ENCODE results near the gene DPP6. TPM values are rescaled to one million over a fixed set of nuclear protein-coding genes. Genes with fewer than 3 reads are reported as not detected.

Gene DPP6
- total RNA-seq, 4 donors from 2014 or later: 1.8 to 33.7 (median 6.4) TPM

DNA sequence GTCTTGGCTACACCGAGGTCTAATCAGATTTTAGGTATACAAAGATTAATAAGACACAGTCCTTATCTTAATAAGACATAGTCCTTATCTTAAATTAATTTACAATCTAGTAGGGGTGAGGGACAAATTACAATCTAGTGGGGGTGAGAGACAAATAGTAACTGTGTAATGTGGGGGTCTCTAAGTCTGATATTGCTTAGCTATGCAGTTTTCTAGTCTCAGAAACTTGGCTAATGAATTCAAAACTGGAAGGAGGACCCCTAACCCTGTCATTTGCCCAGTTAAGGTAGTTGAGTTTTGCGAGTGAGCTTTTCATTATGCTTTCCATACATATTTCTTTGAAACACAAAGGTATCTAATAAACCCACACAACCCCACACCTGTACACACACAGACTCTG lies 136.1 kb downstream of the DPP6 start:
- TF ChIP-seq EP300 (IDR thresholded peaks at IDR 0.05; ENCODE audit: low read depth) (no peak), POLR2A (IDR thresholded peaks at IDR 0.05) (no peak), POLR2AphosphoS5 (IDR thresholded peaks at IDR 0.05) (no peak)
- TF ChIP-seq, protein P1, sequence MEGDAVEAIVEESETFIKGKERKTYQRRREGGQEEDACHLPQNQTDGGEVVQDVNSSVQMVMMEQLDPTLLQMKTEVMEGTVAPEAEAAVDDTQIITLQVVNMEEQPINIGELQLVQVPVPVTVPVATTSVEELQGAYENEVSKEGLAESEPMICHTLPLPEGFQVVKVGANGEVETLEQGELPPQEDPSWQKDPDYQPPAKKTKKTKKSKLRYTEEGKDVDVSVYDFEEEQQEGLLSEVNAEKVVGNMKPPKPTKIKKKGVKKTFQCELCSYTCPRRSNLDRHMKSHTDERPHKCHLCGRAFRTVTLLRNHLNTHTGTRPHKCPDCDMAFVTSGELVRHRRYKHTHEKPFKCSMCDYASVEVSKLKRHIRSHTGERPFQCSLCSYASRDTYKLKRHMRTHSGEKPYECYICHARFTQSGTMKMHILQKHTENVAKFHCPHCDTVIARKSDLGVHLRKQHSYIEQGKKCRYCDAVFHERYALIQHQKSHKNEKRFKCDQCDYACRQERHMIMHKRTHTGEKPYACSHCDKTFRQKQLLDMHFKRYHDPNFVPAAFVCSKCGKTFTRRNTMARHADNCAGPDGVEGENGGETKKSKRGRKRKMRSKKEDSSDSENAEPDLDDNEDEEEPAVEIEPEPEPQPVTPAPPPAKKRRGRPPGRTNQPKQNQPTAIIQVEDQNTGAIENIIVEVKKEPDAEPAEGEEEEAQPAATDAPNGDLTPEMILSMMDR (IDR thresholded peaks at IDR 0.05): no peak
- H3K9me3 ChIP-seq: no peaks in the 10 kb centered on the region
- WGBS, 2 donors (ENCODE audit: low coverage in 1 of 2): 61 to 85% methylated on average over 2 of the region's 2 CpGs
- no peak overlapping the region for H3K4me3 ChIP-seq
- no peaks in the 10 kb centered on the region for H3K27me3 ChIP-seq
- DNase-seq: no peak
- no peaks in the 10 kb centered on the region for H3K4me1 ChIP-seq
- in situ Hi-C loops (cut with MboI; ENCODE audit: low pct_ligation_motif_present in 1 of 4, low pct_unique_long_range_greater_than_20kb in 1 of 4, low sequenced_read_pairs in 3 of 4): no loop called here
- intact Hi-C loops (cut with DNase I; ENCODE audit: low total_unique reads): no loop called here
- no peaks in the 10 kb centered on the region for H3K36me3 ChIP-seq
- H3K27ac ChIP-seq: no peak overlapping the region

DNA sequence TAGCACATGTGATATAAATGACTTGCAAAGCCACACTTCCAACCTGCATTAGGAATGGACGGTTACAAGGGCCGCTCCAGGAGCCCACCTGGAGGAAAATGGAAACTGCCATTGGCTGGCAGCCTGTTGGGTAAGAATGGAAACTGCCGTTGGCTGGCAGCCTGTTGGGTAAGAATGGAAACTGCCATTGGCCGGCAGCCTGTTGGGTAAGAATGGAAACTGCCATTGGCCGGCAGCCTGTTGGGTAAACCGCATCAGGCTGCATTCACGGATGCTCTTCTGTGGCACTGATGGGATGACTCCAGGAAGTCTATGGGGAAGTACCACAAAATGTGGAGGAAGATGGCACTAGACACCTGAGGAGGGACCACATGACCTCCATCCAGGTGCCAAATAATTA lies 143.1 kb downstream of the DPP6 start:
- 93 to 94% methylated on average over 5 to 7 of the region's 7 CpGs for WGBS, 2 donors (ENCODE audit: low coverage in 1 of 2)
- H3K4me1 ChIP-seq: no peaks in the 10 kb centered on the region
- H3K36me3 ChIP-seq: no peaks in the 10 kb centered on the region
- in situ Hi-C loops (cut with MboI; ENCODE audit: low pct_ligation_motif_present in 1 of 4, low pct_unique_long_range_greater_than_20kb in 1 of 4, low sequenced_read_pairs in 3 of 4) (no loop called here), intact Hi-C loops (cut with DNase I; ENCODE audit: low total_unique reads) (no loop called here)
- H3K27ac ChIP-seq: no peak overlapping the region
- H3K4me3 ChIP-seq: no peak overlapping the region
- no peak for DNase-seq
- H3K9me3 ChIP-seq: no peaks in the 10 kb centered on the region
- H3K27me3 ChIP-seq: no peaks in the 10 kb centered on the region
- TF ChIP-seq, protein P1 (IDR thresholded peaks at IDR 0.05): no peak
- TF ChIP-seq POLR2AphosphoS5 (IDR thresholded peaks at IDR 0.05): no peak
- TF ChIP-seq EP300 (IDR thresholded peaks at IDR 0.05; ENCODE audit: low read depth): no peak
- TF ChIP-seq POLR2A (IDR thresholded peaks at IDR 0.05): no peak

DNA sequence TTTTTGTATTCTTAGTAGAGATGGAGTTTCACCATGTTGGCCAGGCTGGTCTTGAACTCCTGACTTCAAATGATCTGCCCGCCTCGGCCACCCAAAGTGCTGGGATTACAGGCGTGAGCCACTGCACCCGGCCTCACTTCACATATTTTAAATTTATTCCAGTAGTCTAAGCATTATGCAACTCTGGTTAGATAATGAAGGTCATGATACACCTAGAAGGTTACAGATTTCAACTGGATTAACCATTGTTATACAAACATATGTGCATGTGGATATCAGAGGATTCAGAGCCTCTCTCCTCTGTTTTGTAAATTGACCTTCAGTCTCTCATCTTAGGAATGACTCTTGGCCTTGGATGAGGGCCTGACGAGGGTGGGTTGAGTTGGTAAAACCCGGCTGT lies 146.3 kb downstream of the DPP6 start:
- no peaks in the 10 kb centered on the region for H3K9me3 ChIP-seq
- H3K27ac ChIP-seq: no peak overlapping the region
- H3K4me3 ChIP-seq: no peak overlapping the region
- in situ Hi-C loops (cut with MboI; ENCODE audit: low pct_ligation_motif_present in 1 of 4, low pct_unique_long_range_greater_than_20kb in 1 of 4, low sequenced_read_pairs in 3 of 4) (no loop called here), intact Hi-C loops (cut with DNase I; ENCODE audit: low total_unique reads) (no loop called here)
- H3K4me1 ChIP-seq: no peaks in the 10 kb centered on the region
- no peak for TF ChIP-seq POLR2A (IDR thresholded peaks at IDR 0.05)
- TF ChIP-seq, protein P1 (IDR thresholded peaks at IDR 0.05): no peak
- 83% methylated on average over 6 of the region's 6 CpGs; no CpG with 5 or more reads in 1 of the 2 donors for WGBS, 2 donors (ENCODE audit: low coverage in 1 of 2)
- no peak for DNase-seq
- no peaks in the 10 kb centered on the region for H3K36me3 ChIP-seq
- H3K27me3 ChIP-seq: no peaks in the 10 kb centered on the region

DNA sequence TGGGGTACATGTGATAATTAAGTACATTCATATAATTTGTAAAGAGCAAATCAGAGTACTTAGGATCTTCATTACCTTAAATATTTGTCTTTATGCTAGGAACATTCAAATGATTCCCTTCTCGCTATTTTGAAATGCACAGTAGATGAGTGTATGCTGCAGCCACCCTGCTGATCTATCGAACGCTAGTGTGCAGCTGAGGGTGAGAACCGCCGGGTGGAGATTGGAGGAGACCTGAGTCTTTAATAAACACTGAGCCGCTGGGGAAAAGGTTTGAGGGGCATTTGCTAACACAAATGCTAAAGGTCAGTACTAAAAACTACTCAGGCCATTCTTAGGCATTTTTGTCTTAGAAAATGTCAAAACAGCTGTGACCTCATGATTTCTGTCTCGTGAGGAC lies 148.0 kb downstream of the DPP6 start:
- H3K4me1 ChIP-seq: no peaks in the 10 kb centered on the region
- in situ Hi-C loops (cut with MboI; ENCODE audit: low pct_ligation_motif_present in 1 of 4, low pct_unique_long_range_greater_than_20kb in 1 of 4, low sequenced_read_pairs in 3 of 4): no loop called here

More for the DNA sequence above, 148.0 kb downstream of the DPP6 start:
- H3K9me3 ChIP-seq: no peaks in the 10 kb centered on the region
- no peak for DNase-seq
- TF ChIP-seq, protein P1 (IDR thresholded peaks at IDR 0.05): no peak
- TF ChIP-seq POLR2AphosphoS5 (IDR thresholded peaks at IDR 0.05): no peak
- TF ChIP-seq POLR2A (IDR thresholded peaks at IDR 0.05): no peak
- no peak for TF ChIP-seq EP300 (IDR thresholded peaks at IDR 0.05; ENCODE audit: low read depth)
- no peak overlapping the region for H3K27ac ChIP-seq
- intact Hi-C loops (cut with DNase I; ENCODE audit: low total_unique reads): no loop called here
- WGBS, 2 donors (ENCODE audit: low coverage in 1 of 2): 64 to 70% methylated on average over 3 to 7 of the region's 7 CpGs
- no peaks in the 10 kb centered on the region for H3K36me3 ChIP-seq
- H3K4me3 ChIP-seq: no peak overlapping the region
- H3K27me3 ChIP-seq: no peaks in the 10 kb centered on the region

All from transverse colon (tissue), 4 donors.